Sigmoid colon (tissue), 7 donors: ENCODE measurements around the gene REG1A. TPM values are rescaled to one million over a fixed set of nuclear protein-coding genes. Genes with fewer than 3 reads are reported as not detected.

Source experiments
- DNase-seq: peaks from one replicate; pipeline ENCODE4 v3.0.0-alpha.2; 2019
- H3K27ac ChIP-seq, 4 donors: fragments of 200-600 bp; sonication (generic); one replicate each; pipeline ENCODE4 v1.5.1; 2016 to 2019; ENCODE audit warnings: mild to moderate bottlenecking in 1 of 4
- H3K27me3 ChIP-seq, 3 donors: fragments of 200-600 bp; sonication (generic); one replicate each; pipeline ENCODE4 v1.5.1; 2019; ENCODE audit warnings: mild to moderate bottlenecking in 1 of 3
- H3K36me3 ChIP-seq, 4 donors: fragments of 200-600 bp; sonication (generic); one replicate each; pipeline ENCODE4 v1.5.1; 2016 to 2019
- H3K4me1 ChIP-seq, 4 donors: fragments of 200-600 bp; sonication (generic); one replicate each; pipeline ENCODE4 v1.5.1; 2017 to 2019
- H3K4me3 ChIP-seq, 4 donors: fragments of 200-600 bp; sonication (generic); one replicate each; pipeline ENCODE4 v1.5.1; 2017 to 2019; ENCODE audit warnings: mild to moderate bottlenecking in 2 of 4, moderate library complexity in 1 of 4
- H3K9me3 ChIP-seq, 4 donors: fragments of 200-600 bp in 3 of 4; sonication (generic) in 3 of 4; one replicate each; pipeline versions ENCODE4 v1.5.1 to v1.6.1; 2013 to 2019
- CTCF ChIP-seq, 4 experiments: fragments of 450-650 bp in 3 of 4; fragments of 200-600 bp in 1 of 4; IDR thresholded peaks; one replicate each; pipeline ENCODE4 v1.5.1; 2016 to 2019; ENCODE audit warnings: antibody characterized with exemption in 4 of 4, mild to moderate bottlenecking in 3 of 4, moderate library complexity in 2 of 4
- EP300 ChIP-seq, 4 donors: sonication (generic); formaldehyde crosslinking; IDR thresholded peaks; one replicate each; pipeline ENCODE4 v1.6.1; 2017; ENCODE audit warnings: antibody characterized with exemption in 4 of 4
- POLR2A ChIP-seq, 2 donors: fragments of 450-650 bp; IDR thresholded peaks; one replicate each; pipeline ENCODE4 v1.6.1; 2016; ENCODE audit warnings: antibody characterized with exemption in 2 of 2, mild to moderate bottlenecking in 2 of 2, moderate library complexity in 2 of 2
- POLR2AphosphoS5 ChIP-seq, 4 donors: sonication (generic); formaldehyde crosslinking; IDR thresholded peaks; one replicate each; pipeline ENCODE4 v1.6.1; 2017; ENCODE audit warnings: antibody characterized with exemption in 4 of 4
- WGBS, 2 donors: extraction: QIAGEN DNeasy Blood & Tissue Kit; methylation state at CpG; one replicate each; pipeline ENCODE4 v1.1.7; 2013; 5-methylcytosine and 5-hydroxymethylcytosine counted together
- intact Hi-C: fragments of 100-400 bp; cut with DNase I; formaldehyde crosslinking; loops from one replicate; pipeline ENCODE4 v1.15.1; 2023
- polyA plus RNA-seq, 3 donors: library from polyadenylated mRNA; stranded (reverse); fragments of 200-250 nt; gene quantifications; one replicate each; pipeline ENCODE4 v1.2.3, GENCODE V29; 2013
- total RNA-seq, 4 donors: library from RNA; depleted of rRNA; stranded (reverse); fragments of >200 nt; gene quantifications; one replicate each; pipeline ENCODE4 v1.1.0, GENCODE V29; 2016
- donor health status: healthy with polysubstance abuse.
- donor health status: Bipolar disorder and iron deficiency.
- donor health status: healthy.

The REG1A gene
- total and polyA plus RNA-seq, 7 donors: 10.9 to 1,672 (median 44.4) TPM; not detected in 4

- Histone ChIP-seq H3K4me3 (no peak overlapping the region), H3K9me3 (no peaks in the 10 kb centered on the region), H3K4me1 (no peaks in the 10 kb centered on the region), H3K27ac (no peak overlapping the region), H3K27me3 (no peaks in the 10 kb centered on the region), H3K36me3 (no peaks in the 10 kb centered on the region)
- intact Hi-C loops: no loop called here
- WGBS, 2 donors: 49 to 80% methylated on average over 2 of the region's 2 CpGs
- DNase-seq: no peak
- TF ChIP-seq POLR2A (IDR thresholded peaks at IDR 0.05) (no peak), POLR2AphosphoS5 (IDR thresholded peaks at IDR 0.05) (no peak), CTCF (IDR thresholded peaks at IDR 0.05) (no peak), EP300 (IDR thresholded peaks at IDR 0.05) (no peak)
Measured at GRCh38 chr2:79171348-79171958, 51.2 kb downstream of the REG1A start.

Other genes starting within 250 kb of the REG1A start
- not detected for gene REG3G, start 94.8 kb upstream of the REG1A start, total RNA-seq
- gene REG3G, start 94.8 kb upstream of the REG1A start, polyA plus RNA-seq: under 1 TPM in 1 of 3 donors, not detected in 2; 0.12 TPM
- gene REG1B, start 32.5 kb upstream of the REG1A start, total RNA-seq: not detected
- gene REG1B, start 32.5 kb upstream of the REG1A start, polyA plus RNA-seq: 100 to 1,000 TPM in 1 of 3 donors, 10 to 100 TPM in 1, not detected in 1; 10.8 to 465 TPM
- gene REG3A, start 39.3 kb downstream of the REG1A start, total RNA-seq: not detected
- gene REG3A, start 39.3 kb downstream of the REG1A start, polyA plus RNA-seq: 10 to 100 TPM in 1 of 3 donors, 1 to 10 TPM in 1, not detected in 1; 3.2 to 27.7 TPM